ENCODE measurements around the gene ZNF565.

ZNF565 gene

GRCh38 chr19:36221474-36221873 lies 7.0 kb upstream of the ZNF565 start:
- H3K36me3 ChIP-seq (ENCODE audit: insufficient read depth) = peaks cover 50% of the 10 kb centered on the region; the same call in 1 of the 2 replicates
- H3K4me2 ChIP-seq = no peak overlapping the region
- no peaks in the 10 kb centered on the region for H4K20me1 ChIP-seq (ENCODE audit: insufficient read depth)
- TF ChIP-seq CTCF (conservative IDR thresholded peaks at IDR 0.05; ENCODE audit: low read depth, low read length) = no peak
- peaks cover 96% of the 10 kb centered on the region for H3K79me2 ChIP-seq (ENCODE audit: insufficient read depth, low read depth)
- no peak overlapping the region for H3K9ac ChIP-seq
- no peak overlapping the region for H2AFZ ChIP-seq (ENCODE audit: low read depth)
- no peak overlapping the region for H3K27ac ChIP-seq
- H3K27me3 ChIP-seq (ENCODE audit: insufficient read depth, low read depth) = no peaks in the 10 kb centered on the region
- no peaks in the 10 kb centered on the region for H3K4me1 ChIP-seq (ENCODE audit: low read depth, poor library complexity, severe bottlenecking)
- no peak overlapping the region for H3K4me3 ChIP-seq (IDR thresholded peaks at IDR 0.05; ENCODE audit: insufficient read depth, low read depth, low read length)

- Histone ChIP-seq H3K4me3 (IDR thresholded peaks at IDR 0.05; ENCODE audit: insufficient read depth, low read depth, low read length) (no peak overlapping the region), H3K36me3 (ENCODE audit: insufficient read depth) (peaks cover 10% of the 10 kb centered on the region; the same call in 1 of the 2 replicates), H3K27ac (peak overlapping the region; percentile 80), H3K27me3 (ENCODE audit: insufficient read depth, low read depth) (no peaks in the 10 kb centered on the region), H2AFZ (ENCODE audit: low read depth) (peak overlapping the region; percentile 75), H3K4me1 (ENCODE audit: low read depth, poor library complexity, severe bottlenecking) (no peaks in the 10 kb centered on the region), H3K9ac (peak overlapping the region; percentile 89), H4K20me1 (ENCODE audit: insufficient read depth) (no peaks in the 10 kb centered on the region), H3K4me2 (peak overlapping the region; percentile 40), H3K79me2 (ENCODE audit: insufficient read depth, low read depth) (peaks cover 55% of the 10 kb centered on the region)
- no peak for TF ChIP-seq CTCF (conservative IDR thresholded peaks at IDR 0.05; ENCODE audit: low read depth, low read length)
These were observed 1.0 kb upstream of the ZNF565 start for GRCh38 chr19:36215276-36216123.

DNA sequence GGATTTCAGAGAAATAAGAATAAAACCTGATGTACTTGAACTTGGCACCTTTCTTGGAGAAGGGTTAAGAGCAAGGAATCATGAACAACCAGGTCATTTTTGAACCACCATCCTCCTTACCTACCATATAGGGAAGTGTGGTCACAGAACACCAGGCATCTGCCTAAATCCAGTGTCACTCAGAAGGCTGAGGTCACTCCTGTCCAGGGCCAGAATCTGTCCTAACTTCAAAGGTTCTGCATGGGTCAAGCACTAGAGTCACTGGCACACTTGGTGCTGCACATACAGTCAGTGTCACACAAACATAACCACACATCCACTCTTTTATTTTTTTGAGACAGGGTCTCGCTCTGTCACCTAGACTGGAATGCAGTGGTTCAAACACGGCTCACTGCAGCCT lies 1.6 kb downstream of the ZNF565 start:
- no peak overlapping the region for H2AFZ ChIP-seq (ENCODE audit: low read depth)
- no peaks in the 10 kb centered on the region for H3K36me3 ChIP-seq (ENCODE audit: insufficient read depth)
- no peak overlapping the region for H3K27ac ChIP-seq
- H3K4me2 ChIP-seq = no peak overlapping the region
- H4K20me1 ChIP-seq (ENCODE audit: insufficient read depth) = no peaks in the 10 kb centered on the region
- H3K9ac ChIP-seq = no peak overlapping the region
- no peaks in the 10 kb centered on the region for H3K4me1 ChIP-seq (ENCODE audit: low read depth, poor library complexity, severe bottlenecking)
- H3K27me3 ChIP-seq (ENCODE audit: insufficient read depth, low read depth) = no peaks in the 10 kb centered on the region
- TF ChIP-seq CTCF (conservative IDR thresholded peaks at IDR 0.05; ENCODE audit: low read depth, low read length) = no peak
- H3K79me2 ChIP-seq (ENCODE audit: insufficient read depth, low read depth) = peaks cover 32% of the 10 kb centered on the region
- H3K4me3 ChIP-seq (IDR thresholded peaks at IDR 0.05; ENCODE audit: insufficient read depth, low read depth, low read length) = no peak overlapping the region

DNA sequence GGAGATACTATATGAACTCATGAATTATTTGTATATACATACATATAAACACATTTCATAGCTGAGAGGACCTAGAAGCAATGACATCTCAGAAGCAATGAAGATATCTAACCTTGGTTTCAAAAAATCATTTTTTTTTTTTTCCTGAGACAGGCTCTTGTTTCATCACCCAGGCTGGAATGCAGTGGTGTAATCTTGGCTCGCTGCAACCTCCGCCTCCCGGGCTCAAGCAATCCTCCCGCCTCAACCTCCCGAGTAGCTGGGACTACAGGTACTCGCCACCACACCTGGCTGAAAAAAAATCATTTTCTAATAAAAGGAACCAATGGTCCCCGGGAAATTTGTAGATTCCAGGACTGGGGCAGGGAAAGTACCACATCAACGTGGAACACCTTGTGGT lies 4.0 kb downstream of the ZNF565 start:
- Histone ChIP-seq H3K9ac (no peak overlapping the region), H3K36me3 (ENCODE audit: insufficient read depth) (no peaks in the 10 kb centered on the region), H3K27ac (no peak overlapping the region), H4K20me1 (ENCODE audit: insufficient read depth) (no peaks in the 10 kb centered on the region), H3K4me3 (IDR thresholded peaks at IDR 0.05; ENCODE audit: insufficient read depth, low read depth, low read length) (no peak overlapping the region), H3K4me1 (ENCODE audit: low read depth, poor library complexity, severe bottlenecking) (no peaks in the 10 kb centered on the region), H3K79me2 (ENCODE audit: insufficient read depth, low read depth) (peaks cover 8% of the 10 kb centered on the region), H3K4me2 (no peak overlapping the region), H2AFZ (ENCODE audit: low read depth) (no peak overlapping the region), H3K27me3 (ENCODE audit: insufficient read depth, low read depth) (no peaks in the 10 kb centered on the region)
- no peak for TF ChIP-seq CTCF (conservative IDR thresholded peaks at IDR 0.05; ENCODE audit: low read depth, low read length)

All from KMS-11 (cell line).